DOHH2 (cell line): ENCODE measurements around the gene CCDC7.

Source experiments
- H3F3A ChIP-seq: fragments of 200-600 bp; sonication (generic), shearing (Covaris generic); 2 replicates; pipeline ENCODE4 v1.6.0; 2016; ENCODE audit warnings: antibody characterized with exemption, mild to moderate bottlenecking; ENCODE audit not compliant: control insufficient read depth, insufficient read depth
- H3K27ac ChIP-seq: fragments of 200-600 bp; sonication (generic); 2 replicates; pipeline ENCODE4 v1.5.1; 2014; ENCODE audit warnings: low read depth, mild to moderate bottlenecking, low read length, moderate library complexity
- H3K27me3 ChIP-seq: fragments of 200-600 bp; sonication (generic); 2 replicates; pipeline ENCODE4 v1.6.1; 2014; ENCODE audit warnings: mild to moderate bottlenecking, low read length, mixed read lengths; ENCODE audit not compliant: control insufficient read depth
- H3K36me3 ChIP-seq: fragments of 200-600 bp; sonication (generic); 2 replicates; pipeline ENCODE4 v1.6.1; 2014; ENCODE audit warnings: mild to moderate bottlenecking, low read length, moderate library complexity, mixed read lengths; ENCODE audit not compliant: control insufficient read depth
- H3K4me1 ChIP-seq: fragments of 200-600 bp; sonication (generic); 2 replicates; pipeline ENCODE4 v1.6.1; 2014; ENCODE audit warnings: mild to moderate bottlenecking, low read length, mixed read lengths; ENCODE audit not compliant: control insufficient read depth
- H3K4me2 ChIP-seq: fragments of 200-600 bp; sonication (generic); 2 replicates; pipeline ENCODE4 v1.6.0; 2014; ENCODE audit warnings: mild to moderate bottlenecking, low read length, moderate library complexity
- H3K4me3 ChIP-seq: fragments of 200-600 bp; sonication (generic); 2 replicates; pipeline ENCODE4 v1.5.1; 2014; ENCODE audit warnings: mild to moderate bottlenecking, low read length, mixed read lengths
- H3K79me2 ChIP-seq: fragments of 200-600 bp; sonication (generic); 2 replicates; pipeline ENCODE4 v1.6.1; 2014; ENCODE audit warnings: mild to moderate bottlenecking, low read length, mixed read lengths; ENCODE audit not compliant: control insufficient read depth
- H3K9me2 ChIP-seq: fragments of 200-600 bp; sonication (generic); replicated peaks from 2 replicates; pipeline ENCODE4 v1.6.1; 2014; ENCODE audit warnings: mild to moderate bottlenecking, low read length, mixed read lengths; ENCODE audit not compliant: control insufficient read depth
- H3K9me3 ChIP-seq: fragments of 200-600 bp; sonication (generic); 2 replicates; pipeline ENCODE4 v1.6.1; 2014; ENCODE audit warnings: antibody characterized with exemption, low read length, mixed read lengths; ENCODE audit not compliant: control insufficient read depth, insufficient read depth
- H4K20me1 ChIP-seq: fragments of 200-600 bp; sonication (generic); 2 replicates; pipeline ENCODE4 v1.6.0; 2014; ENCODE audit warnings: low read depth, mild to moderate bottlenecking, antibody characterized with exemption, low read length, moderate library complexity; ENCODE audit not compliant: control insufficient read depth, insufficient read depth
- EZH2phosphoT487 ChIP-seq: fragments of 200-600 bp; sonication (generic); IDR thresholded peaks from 2 replicates; pipeline ENCODE4 v1.6.1; 2017; ENCODE audit warnings: borderline replicate concordance, mild to moderate bottlenecking, antibody characterized with exemption, low read length, moderate library complexity, mixed read lengths
- TF ChIP-seq, protein P1 (sequence below): fragments of 200-600 bp; sonication (generic); IDR thresholded peaks from one replicate; pipeline ENCODE4 v1.5.1; 2014; ENCODE audit warnings: antibody characterized with exemption, mild to moderate bottlenecking, low read depth, low read length; ENCODE audit not compliant: poor library complexity, severe bottlenecking

Gene CCDC7

GRCh38 chr10:32786968-32787367, 341.0 kb downstream of the CCDC7 start:
- H3K4me3 ChIP-seq = no peak overlapping the region
- H3F3A ChIP-seq = no peaks in the 10 kb centered on the region
- H3K27me3 ChIP-seq = no peaks in the 10 kb centered on the region
- no peaks in the 10 kb centered on the region for H3K9me3 ChIP-seq
- no peaks in the 10 kb centered on the region for H3K79me2 ChIP-seq
- no peak overlapping the region for H3K27ac ChIP-seq
- no peaks in the 10 kb centered on the region for H4K20me1 ChIP-seq
- no peaks in the 10 kb centered on the region for H3K9me2 ChIP-seq
- H3K4me1 ChIP-seq = no peaks in the 10 kb centered on the region
- H3K4me2 ChIP-seq = no peak overlapping the region
- TF ChIP-seq, protein P1, sequence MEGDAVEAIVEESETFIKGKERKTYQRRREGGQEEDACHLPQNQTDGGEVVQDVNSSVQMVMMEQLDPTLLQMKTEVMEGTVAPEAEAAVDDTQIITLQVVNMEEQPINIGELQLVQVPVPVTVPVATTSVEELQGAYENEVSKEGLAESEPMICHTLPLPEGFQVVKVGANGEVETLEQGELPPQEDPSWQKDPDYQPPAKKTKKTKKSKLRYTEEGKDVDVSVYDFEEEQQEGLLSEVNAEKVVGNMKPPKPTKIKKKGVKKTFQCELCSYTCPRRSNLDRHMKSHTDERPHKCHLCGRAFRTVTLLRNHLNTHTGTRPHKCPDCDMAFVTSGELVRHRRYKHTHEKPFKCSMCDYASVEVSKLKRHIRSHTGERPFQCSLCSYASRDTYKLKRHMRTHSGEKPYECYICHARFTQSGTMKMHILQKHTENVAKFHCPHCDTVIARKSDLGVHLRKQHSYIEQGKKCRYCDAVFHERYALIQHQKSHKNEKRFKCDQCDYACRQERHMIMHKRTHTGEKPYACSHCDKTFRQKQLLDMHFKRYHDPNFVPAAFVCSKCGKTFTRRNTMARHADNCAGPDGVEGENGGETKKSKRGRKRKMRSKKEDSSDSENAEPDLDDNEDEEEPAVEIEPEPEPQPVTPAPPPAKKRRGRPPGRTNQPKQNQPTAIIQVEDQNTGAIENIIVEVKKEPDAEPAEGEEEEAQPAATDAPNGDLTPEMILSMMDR = no peak
- TF ChIP-seq EZH2phosphoT487 = no peak
- H3K36me3 ChIP-seq = no peaks in the 10 kb centered on the region

- no peaks in the 10 kb centered on the region for H3K9me3 ChIP-seq
- H3K36me3 ChIP-seq = no peaks in the 10 kb centered on the region
- H3K9me2 ChIP-seq = no peaks in the 10 kb centered on the region
- H3K4me3 ChIP-seq = no peak overlapping the region
- H3K4me2 ChIP-seq = no peak overlapping the region
- no peaks in the 10 kb centered on the region for H3K27me3 ChIP-seq
- TF ChIP-seq, protein P1 = no peak
- TF ChIP-seq EZH2phosphoT487 = no peak
- no peaks in the 10 kb centered on the region for H3F3A ChIP-seq
- no peaks in the 10 kb centered on the region for H3K79me2 ChIP-seq
- H3K27ac ChIP-seq = no peak overlapping the region
- no peaks in the 10 kb centered on the region for H3K4me1 ChIP-seq
- H4K20me1 ChIP-seq = no peaks in the 10 kb centered on the region
These were observed 341.8 kb downstream of the CCDC7 start for GRCh38 chr10:32787690-32788284.

DNA sequence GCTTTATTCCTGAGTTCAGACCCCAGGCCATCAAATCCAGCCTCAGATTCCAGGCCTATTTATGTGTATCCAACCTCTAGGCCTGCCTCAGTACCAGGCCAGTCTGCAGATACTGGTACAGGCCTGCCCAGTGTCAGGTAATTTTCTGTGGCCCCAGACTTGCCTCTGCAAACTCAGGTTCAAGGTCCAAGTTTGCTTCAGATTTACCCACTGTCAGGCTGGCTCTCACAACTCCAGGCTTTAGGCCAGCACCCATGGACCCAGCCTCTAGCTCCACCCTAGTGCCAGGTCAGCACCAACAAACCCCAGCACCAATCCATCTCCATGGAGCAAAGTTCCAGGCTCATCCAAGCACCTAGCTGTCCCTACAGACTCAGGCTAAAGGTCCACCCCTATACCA, 342.4 kb downstream of the CCDC7 start:
- H3K27me3 ChIP-seq = no peaks in the 10 kb centered on the region
- TF ChIP-seq, protein P1 = no peak
- TF ChIP-seq EZH2phosphoT487 = no peak

GRCh38 chr10:32790483-32790882, 344.5 kb downstream of the CCDC7 start:
- Histone ChIP-seq H3K27ac (no peak overlapping the region), H3K9me2 (no peaks in the 10 kb centered on the region), H3K4me2 (no peak overlapping the region), H3K4me1 (no peaks in the 10 kb centered on the region), H3K79me2 (no peaks in the 10 kb centered on the region), H3K4me3 (no peak overlapping the region), H3K9me3 (no peaks in the 10 kb centered on the region), H3K27me3 (no peaks in the 10 kb centered on the region), H3K36me3 (no peaks in the 10 kb centered on the region), H4K20me1 (no peaks in the 10 kb centered on the region), H3F3A (no peaks in the 10 kb centered on the region)
- no peak for TF ChIP-seq EZH2phosphoT487
- TF ChIP-seq, protein P1 = no peak

More for the DNA sequence above, 342.4 kb downstream of the CCDC7 start:
- H4K20me1 ChIP-seq = no peaks in the 10 kb centered on the region
- no peak overlapping the region for H3K27ac ChIP-seq
- H3K4me3 ChIP-seq = no peak overlapping the region
- H3K79me2 ChIP-seq = no peaks in the 10 kb centered on the region
- no peaks in the 10 kb centered on the region for H3K4me1 ChIP-seq
- no peaks in the 10 kb centered on the region for H3K9me2 ChIP-seq
- H3F3A ChIP-seq = no peaks in the 10 kb centered on the region
- H3K36me3 ChIP-seq = no peaks in the 10 kb centered on the region
- no peaks in the 10 kb centered on the region for H3K9me3 ChIP-seq
- no peak overlapping the region for H3K4me2 ChIP-seq
